Measurements from ENCODE around the gene OLFM3.

- TF ChIP-seq POLR2AphosphoS5 (IDR thresholded peaks at IDR 0.05; ENCODE audit: low read depth) (no peak), CTCF (conservative IDR thresholded peaks at IDR 0.05; ENCODE audit: low read depth in 2 of 2) (no peak), CREB1 (CRISPR knock-in tag; IDR thresholded peaks at IDR 0.05; ENCODE audit: low read depth) (no peak), EZH2 (IDR thresholded peaks at IDR 0.05; ENCODE audit: low read depth, unreplicated experiment) (no peak)
Measured at GRCh38 chr1:101920577-101920976, 76.1 kb downstream of the OLFM3 start.
